MG63 (cell line): Measurements from ENCODE around the gene TXNL4A. TPM values are rescaled to one million over a fixed set of nuclear protein-coding genes. Genes with fewer than 3 reads are reported as not detected.

ENCODE experiments used
- DNase-seq: peaks from one replicate; pipeline ENCODE4 v3.0.0-alpha.2; 2020
- H3K27me3 ChIP-seq: fragments of 250-450 bp; sonication (Bioruptor Pico); 2 replicates; pipeline ENCODE4 v1.5.1; 2020; ENCODE audit warnings: mild to moderate bottlenecking, moderate library complexity
- H3K36me3 ChIP-seq: fragments of 250-450 bp; sonication (Bioruptor Pico); 2 replicates; pipeline ENCODE4 v1.5.1; 2020; ENCODE audit warnings: mild to moderate bottlenecking, moderate library complexity
- H3K4me3 ChIP-seq: fragments of 250-450 bp; sonication (Bioruptor Pico); 2 replicates; pipeline ENCODE4 v1.5.1; 2020; ENCODE audit warnings: mild to moderate bottlenecking, moderate library complexity
- H3K9me3 ChIP-seq: fragments of 250-450 bp; sonication (Bioruptor Pico); 2 replicates; pipeline ENCODE4 v1.5.1; 2020; ENCODE audit warnings: mild to moderate bottlenecking, moderate library complexity
- total RNA-seq: library from RNA; depleted of rRNA; stranded (reverse); fragments of >200 nt; shearing (Covaris generic); gene quantifications from 2 replicates; pipeline ENCODE4 v1.2.3, GENCODE V29; 2014; ENCODE audit warnings: low replicate concordance

Gene TXNL4A
- total RNA-seq, 1 experiment from 2014 or later = 176 TPM

GRCh38 chr18:79935925-79936324 is 52.4 kb downstream of the TXNL4A start:
- Histone ChIP-seq H3K9me3 (peaks cover 21% of the 10 kb centered on the region), H3K27me3 (no peaks in the 10 kb centered on the region), H3K4me3 (no peak overlapping the region), H3K36me3 (peaks cover 42% of the 10 kb centered on the region)
- no peak for DNase-seq

DNA sequence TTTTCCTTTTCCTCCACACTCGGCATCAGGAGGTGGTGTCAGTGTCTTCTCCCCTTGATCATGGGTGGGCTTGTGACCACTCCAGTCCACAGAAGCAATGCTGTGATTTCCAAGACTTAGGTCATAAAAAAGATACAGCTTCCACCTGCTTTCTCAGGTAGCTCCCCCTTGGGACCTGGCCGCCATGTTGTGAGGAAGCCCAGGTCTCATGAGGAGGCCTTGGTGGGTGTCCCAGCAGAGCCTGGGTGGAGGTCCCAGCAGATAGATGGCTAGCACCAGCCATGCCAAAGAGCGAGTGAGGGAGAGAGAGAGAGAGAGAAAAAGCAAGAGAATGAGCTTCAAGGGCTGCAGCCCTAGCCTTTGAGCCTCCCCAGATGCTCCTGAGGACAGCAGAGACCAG is 52.9 kb downstream of the TXNL4A start:
- H3K27me3 ChIP-seq = no peaks in the 10 kb centered on the region
- no peak for DNase-seq
- peaks cover 44% of the 10 kb centered on the region for H3K36me3 ChIP-seq
- H3K9me3 ChIP-seq = peaks cover 25% of the 10 kb centered on the region
- no peak overlapping the region for H3K4me3 ChIP-seq

- no peak overlapping the region for H3K4me3 ChIP-seq
- peaks cover 48% of the 10 kb centered on the region for H3K36me3 ChIP-seq
- no peaks in the 10 kb centered on the region for H3K27me3 ChIP-seq
- no peak for DNase-seq
- peaks cover 29% of the 10 kb centered on the region for H3K9me3 ChIP-seq
Measured at GRCh38 chr18:79935098-79935480, 53.3 kb downstream of the TXNL4A start.

- Histone ChIP-seq H3K4me3 (no peak overlapping the region), H3K27me3 (no peaks in the 10 kb centered on the region), H3K9me3 (peaks cover 35% of the 10 kb centered on the region), H3K36me3 (peaks cover 49% of the 10 kb centered on the region)
- DNase-seq = no peak
Measured at GRCh38 chr18:79934311-79935097, 53.9 kb downstream of the TXNL4A start.

DNA sequence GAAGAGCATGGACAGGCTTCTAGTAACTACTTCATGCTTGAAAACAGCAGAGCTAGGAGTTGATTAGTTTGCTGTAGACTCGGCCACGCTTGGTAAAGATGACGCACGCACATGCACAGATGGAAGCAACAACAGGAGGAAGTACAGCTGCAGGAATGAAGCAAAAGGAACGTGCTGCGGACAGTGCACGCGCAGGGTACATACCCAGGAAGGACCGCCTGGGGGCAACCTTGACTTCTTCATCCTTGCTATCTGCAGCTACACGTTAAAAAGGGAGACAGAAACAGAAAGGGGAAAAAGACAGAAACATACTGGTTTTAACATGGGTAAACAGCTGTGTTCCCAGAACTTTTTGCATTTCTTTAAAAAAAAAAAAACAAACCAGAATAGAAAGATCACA is 54.6 kb downstream of the TXNL4A start:
- Histone ChIP-seq H3K36me3 (peaks cover 52% of the 10 kb centered on the region), H3K4me3 (no peak overlapping the region), H3K27me3 (no peaks in the 10 kb centered on the region), H3K9me3 (peaks cover 38% of the 10 kb centered on the region)
- DNase-seq = no peak

- H3K4me3 ChIP-seq = no peak overlapping the region
- peaks cover 57% of the 10 kb centered on the region for H3K36me3 ChIP-seq
- no peak for DNase-seq
- no peaks in the 10 kb centered on the region for H3K27me3 ChIP-seq
- H3K9me3 ChIP-seq = peaks cover 38% of the 10 kb centered on the region
Measured at GRCh38 chr18:79932907-79933306, 55.5 kb downstream of the TXNL4A start.

DNA sequence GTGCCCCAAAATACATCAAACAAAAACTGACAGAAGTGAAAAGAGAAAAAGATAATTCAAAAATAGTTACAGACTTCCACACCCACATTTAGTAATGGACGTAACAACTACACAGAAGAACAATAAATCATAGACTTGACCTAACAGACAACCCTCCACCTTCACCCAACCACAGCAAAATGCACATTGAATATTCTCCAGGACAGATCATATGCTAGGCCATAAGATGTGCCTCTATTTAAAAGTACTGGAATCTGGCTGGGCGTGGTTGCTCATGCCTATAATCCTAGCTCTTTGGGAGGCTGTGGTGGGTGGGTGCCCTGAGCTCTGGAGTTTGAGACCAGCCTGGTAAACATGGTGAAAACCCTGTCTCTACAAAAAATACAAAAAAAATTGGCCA is 56.9 kb downstream of the TXNL4A start:
- H3K27me3 ChIP-seq = no peaks in the 10 kb centered on the region

GRCh38 chr18:79930020-79930642 is 58.2 kb downstream of the TXNL4A start:
- no peak for DNase-seq
- Histone ChIP-seq H3K9me3 (peaks cover 38% of the 10 kb centered on the region), H3K36me3 (peaks cover 45% of the 10 kb centered on the region), H3K4me3 (no peak overlapping the region), H3K27me3 (no peaks in the 10 kb centered on the region)

More for the DNA sequence above, 56.9 kb downstream of the TXNL4A start:
- Histone ChIP-seq H3K4me3 (no peak overlapping the region), H3K36me3 (peaks cover 56% of the 10 kb centered on the region), H3K9me3 (peaks cover 38% of the 10 kb centered on the region)
- DNase-seq = no peak

GRCh38 chr18:79928563-79928960 is 59.8 kb downstream of the TXNL4A start:
- Histone ChIP-seq H3K4me3 (no peak overlapping the region), H3K9me3 (peaks cover 35% of the 10 kb centered on the region), H3K36me3 (peaks cover 42% of the 10 kb centered on the region), H3K27me3 (no peaks in the 10 kb centered on the region)
- DNase-seq = no peak

DNA sequence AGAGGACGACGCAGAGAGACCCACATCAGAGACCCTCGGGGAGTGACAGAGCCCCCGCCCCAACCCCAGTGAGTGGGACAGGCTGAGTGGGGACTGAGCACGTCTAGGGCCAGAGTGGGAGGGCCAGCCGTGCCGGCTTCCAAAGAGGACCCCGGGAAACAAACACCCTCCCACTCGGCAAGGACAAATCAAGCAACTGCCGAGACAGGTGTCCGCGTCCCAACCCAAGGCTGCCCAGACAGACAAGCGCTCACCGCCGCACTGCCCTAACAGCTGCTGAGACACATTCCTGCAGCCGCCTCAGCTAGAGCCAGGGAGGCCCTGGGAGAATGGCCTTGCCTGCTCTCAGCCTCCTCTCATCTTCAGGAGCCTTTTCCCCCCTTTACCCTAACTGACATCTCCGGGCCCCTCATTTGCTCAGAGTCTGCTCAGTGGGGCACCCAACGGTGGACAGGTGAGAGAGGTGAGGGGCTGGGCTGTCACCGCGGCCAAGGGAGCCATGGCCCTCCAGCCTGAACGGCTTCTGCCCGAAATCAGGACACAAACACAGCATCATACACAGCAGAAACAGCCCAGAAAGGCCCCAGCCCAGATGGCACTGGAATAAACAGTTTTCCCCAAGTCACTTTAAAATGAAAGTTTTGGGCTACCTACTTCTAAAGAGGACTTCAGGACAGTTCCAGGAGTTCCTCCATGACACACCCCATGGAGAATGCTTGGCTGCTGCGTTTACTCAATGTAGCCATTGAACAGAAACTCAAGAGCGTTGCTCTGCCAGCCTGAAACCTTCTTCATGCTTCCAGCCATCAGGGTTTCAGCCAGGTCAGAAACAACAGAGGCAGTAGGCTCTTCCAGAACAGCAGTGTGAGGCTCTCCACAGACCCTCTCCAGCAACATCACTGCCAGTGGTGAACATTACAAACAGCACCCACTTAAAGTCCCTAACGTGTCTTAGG is 60.5 kb downstream of the TXNL4A start:
- Histone ChIP-seq H3K27me3 (no peaks in the 10 kb centered on the region), H3K9me3 (peaks cover 29% of the 10 kb centered on the region), H3K36me3 (peaks cover 36% of the 10 kb centered on the region), H3K4me3 (no peak overlapping the region)
- DNase-seq = no peak

- H3K36me3 ChIP-seq = peaks cover 31% of the 10 kb centered on the region
- no peak overlapping the region for H3K4me3 ChIP-seq
- no peak for DNase-seq
- peaks cover 21% of the 10 kb centered on the region for H3K9me3 ChIP-seq
- no peaks in the 10 kb centered on the region for H3K27me3 ChIP-seq
Measured at GRCh38 chr18:79926715-79927606, 61.4 kb downstream of the TXNL4A start.

- DNase-seq = no peak
- Histone ChIP-seq H3K36me3 (peaks cover 31% of the 10 kb centered on the region), H3K9me3 (peaks cover 20% of the 10 kb centered on the region), H3K27me3 (no peaks in the 10 kb centered on the region), H3K4me3 (no peak overlapping the region)
Measured at GRCh38 chr18:79926306-79926705, 62.1 kb downstream of the TXNL4A start.

DNA sequence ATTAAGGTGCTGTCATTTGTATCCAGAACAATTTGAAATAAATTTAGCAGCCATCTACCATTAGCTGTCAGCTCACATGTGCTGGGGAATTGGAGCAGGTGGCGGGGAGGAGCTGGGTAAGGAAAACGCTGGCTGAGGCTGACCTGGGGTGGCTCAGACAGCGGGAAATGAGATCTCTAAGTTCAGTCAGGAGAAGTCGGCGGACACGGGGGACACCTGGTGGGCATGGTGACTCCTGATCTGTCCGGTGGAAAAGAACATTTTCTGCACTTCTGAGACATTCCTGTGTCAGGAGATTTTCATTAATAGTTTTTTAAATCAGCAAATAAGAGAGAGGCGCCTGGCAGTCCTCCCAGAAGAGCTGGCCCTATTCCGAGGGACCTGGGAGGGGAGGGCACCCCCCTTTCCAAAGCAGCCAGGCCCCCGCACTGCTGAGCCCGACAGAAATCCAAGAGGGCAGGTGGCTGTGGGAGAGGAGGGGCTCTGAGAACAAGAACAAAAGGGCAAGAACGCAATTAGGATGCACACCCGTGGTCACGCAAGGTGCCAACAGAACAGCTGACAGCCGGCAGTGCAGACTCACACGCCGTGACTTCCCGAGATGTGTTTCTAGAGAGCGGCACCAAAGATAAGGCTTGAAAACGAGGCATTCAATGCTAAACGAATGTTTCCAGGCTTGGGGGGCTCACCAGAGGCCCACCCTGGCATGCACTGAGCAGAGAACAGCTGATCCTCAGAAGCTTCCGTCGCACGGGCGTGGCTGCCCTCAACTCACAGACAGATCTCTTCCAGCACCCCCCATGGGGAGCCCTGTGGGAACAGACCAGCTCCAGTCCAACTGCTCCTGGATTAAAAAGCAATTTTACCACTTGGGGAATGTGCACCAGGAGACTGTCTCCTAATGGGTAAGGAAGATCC is 63.3 kb downstream of the TXNL4A start:
- no peak for DNase-seq
- H3K9me3 ChIP-seq = peaks cover 8% of the 10 kb centered on the region
- peaks cover 22% of the 10 kb centered on the region for H3K36me3 ChIP-seq
- H3K27me3 ChIP-seq = no peaks in the 10 kb centered on the region
- H3K4me3 ChIP-seq = no peak overlapping the region

DNA sequence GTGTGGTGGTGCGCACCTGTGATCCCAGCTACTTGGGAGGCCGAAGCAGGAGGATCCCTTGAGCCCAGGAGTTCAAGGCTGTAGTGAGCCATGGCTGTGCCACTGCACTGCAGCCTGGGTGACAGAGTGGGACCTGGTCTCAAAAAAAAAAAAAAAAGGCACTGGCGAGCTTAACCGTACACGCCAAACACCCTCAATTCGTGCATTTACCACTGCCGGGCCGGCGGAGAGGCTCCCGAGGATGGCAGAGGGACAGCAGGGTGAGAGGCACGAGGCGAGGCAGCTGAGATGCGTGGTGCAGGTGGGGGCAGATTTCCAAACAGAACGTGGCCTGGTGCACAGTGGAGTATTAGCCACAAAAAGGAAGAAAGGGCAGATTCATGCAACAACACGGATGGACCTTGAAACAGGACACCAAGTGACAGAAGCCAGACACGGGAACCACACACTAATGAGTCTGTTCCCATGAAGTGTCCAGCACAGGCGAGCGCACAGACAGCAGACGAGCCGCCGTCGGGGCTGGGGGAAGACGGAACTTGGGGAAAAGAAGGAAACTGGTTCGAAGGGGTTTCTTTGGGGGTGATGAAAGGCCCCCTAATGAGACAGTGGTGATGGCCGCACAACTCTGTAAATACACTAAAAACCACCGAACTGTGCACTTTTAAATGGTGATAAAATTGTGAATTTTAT is 64.3 kb downstream of the TXNL4A start:
- Histone ChIP-seq H3K9me3 (no peaks in the 10 kb centered on the region), H3K36me3 (peaks cover 11% of the 10 kb centered on the region), H3K4me3 (no peak overlapping the region), H3K27me3 (no peaks in the 10 kb centered on the region)
- DNase-seq = no peak

DNA sequence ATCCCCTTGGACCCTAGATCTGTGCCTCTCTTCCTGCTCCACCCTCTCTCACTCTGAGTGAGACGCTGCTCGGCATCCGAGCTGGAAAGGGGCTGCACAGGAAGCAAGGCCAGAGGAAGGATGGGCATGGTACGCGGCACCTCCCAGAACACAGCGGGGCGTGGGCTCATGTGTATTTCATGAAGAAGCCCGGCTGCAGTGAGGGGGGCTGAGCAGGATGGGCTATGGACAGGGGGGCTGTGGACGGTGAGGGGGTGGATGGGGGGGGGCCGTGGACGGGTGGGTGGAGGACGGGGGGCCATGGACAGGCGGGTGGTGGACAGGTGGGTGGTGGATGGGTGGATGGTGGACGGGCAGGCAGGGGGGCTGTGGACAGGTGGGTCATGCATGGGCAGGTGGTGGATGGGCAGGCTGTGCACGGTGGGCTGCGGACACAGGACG is 65.4 kb downstream of the TXNL4A start:
- peaks cover under 1% of the 10 kb centered on the region for H3K36me3 ChIP-seq
- no peak for DNase-seq
- no peaks in the 10 kb centered on the region for H3K27me3 ChIP-seq
- no peaks in the 10 kb centered on the region for H3K9me3 ChIP-seq
- no peak overlapping the region for H3K4me3 ChIP-seq
